HG03439 (cell line): ENCODE results near the gene IGFALS.
"Not testable (repeated sequence)": the region's sequence is repeated elsewhere in the genome, so short reads cannot be mapped to it uniquely, and the experiment has no call there.

Experiments
- ATAC-seq: cut with Tn5 transposase; IDR thresholded peaks from one replicate; pipeline ENCODE4 v1.9.1; 2021; ENCODE audit warnings: mild to moderate bottlenecking, moderate library complexity; ENCODE audit not compliant: unreplicated experiment

The IGFALS gene

DNA sequence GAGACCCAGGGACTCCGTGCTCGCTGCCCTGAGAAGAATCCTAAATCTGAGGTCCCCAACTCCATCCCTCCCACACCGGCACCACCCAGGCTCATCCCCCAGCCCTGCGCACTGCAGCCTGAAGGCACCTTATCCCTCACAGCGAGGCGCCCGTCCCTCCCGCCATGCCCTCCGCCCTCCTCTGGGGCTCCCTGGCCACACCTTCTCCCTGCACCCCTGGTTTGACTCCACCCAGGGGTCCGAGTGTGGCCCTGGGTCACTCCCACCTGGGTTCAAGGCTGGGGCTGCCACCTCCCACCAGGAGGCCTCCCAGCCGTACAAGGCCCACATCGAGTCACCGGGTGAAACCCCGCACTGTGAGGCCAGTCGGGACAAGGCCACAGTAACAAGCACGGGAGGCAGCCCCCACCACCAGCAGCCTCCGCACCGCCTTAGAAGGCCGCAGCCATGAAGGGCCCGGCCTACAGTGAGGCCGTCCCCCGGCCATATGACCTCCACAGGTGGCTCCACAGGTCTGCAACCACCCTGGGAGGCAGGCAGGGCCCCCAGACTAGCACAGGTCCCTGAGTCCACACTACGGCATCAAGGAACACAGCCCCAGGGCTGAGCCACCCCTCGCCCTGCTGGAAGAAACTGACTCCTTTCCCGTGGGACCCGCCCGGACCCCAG, 24.8 kb upstream of the IGFALS start:
- ATAC-seq = no peak

DNA sequence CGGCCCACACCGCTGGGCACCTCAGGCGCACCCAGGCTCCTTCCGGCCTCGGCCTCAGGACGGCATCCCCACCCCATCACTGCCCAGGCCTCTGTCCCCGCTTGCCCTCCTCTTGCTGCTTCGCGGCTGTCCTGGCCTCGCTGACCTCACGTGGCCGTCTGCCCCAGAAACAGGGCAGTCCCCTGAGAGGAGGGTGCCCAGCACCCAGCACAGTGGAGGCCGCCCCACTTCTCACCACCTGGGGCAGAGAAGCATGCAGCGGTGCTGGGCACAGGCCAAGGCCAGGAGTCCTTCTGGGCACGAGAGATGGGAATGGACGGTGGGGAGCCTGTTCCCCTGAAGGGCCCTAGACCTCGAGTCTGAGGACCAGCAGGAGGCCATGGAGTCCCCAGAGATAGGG, 24.2 kb upstream of the IGFALS start:
- ATAC-seq = no peak

DNA sequence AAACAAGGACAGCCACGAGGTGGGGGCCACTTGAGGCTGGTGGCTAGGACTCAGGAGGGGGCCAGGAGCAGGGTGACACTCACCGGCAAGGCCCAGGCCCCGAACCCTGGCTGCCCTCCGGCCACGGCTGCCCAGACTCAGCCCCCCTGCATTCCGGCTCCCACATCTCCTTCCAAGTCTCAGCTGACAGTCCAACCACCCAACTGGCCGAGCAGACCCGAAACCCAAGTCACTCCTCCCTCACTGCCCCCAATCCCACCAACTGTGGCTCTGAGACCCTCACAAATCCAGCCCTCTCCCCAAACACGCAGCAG, 23.7 kb upstream of the IGFALS start:
- ATAC-seq = no peak

DNA sequence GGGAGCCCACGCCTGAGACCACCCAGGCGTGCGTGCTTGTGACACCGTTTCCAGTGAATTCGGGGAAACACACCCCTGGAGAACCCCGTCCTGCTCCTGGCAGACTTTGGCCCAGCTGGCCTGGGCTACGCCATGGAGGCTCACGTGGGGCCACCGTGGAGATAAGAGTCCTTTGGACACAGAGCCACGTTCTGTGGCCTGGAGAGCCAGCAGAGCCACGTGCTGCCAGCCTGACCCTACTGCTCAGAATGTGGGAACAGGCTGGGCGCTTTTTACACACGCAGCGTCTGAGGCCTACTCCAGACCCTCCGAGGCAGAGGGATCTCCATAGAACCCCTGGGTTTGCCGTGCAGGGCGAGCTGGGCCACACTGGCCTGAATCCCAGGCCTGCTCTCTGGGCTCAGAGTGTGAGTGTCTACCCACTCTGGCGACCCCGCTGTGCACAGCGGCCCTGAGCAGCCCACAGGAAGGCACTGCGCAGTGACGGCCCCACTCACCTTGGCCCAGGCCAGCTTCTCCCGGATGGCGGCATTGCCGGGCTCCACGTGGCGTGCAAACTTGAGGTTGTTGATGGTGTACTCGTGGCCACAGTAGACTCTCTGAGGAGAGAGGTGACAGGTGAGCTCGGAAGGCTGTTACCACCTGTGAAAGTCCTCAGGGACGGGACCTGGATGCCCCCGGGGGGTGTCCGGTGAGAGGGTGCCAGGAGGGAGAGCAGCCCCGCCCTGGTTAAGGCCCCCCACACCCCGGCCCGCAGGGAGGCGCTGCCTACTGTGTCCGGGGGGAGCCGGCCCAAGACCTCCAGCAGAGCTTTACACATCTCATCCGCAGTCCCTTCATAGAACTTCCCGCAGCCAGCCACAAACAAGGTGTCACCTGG, 23.1 kb upstream of the IGFALS start:
- no peak for ATAC-seq

DNA sequence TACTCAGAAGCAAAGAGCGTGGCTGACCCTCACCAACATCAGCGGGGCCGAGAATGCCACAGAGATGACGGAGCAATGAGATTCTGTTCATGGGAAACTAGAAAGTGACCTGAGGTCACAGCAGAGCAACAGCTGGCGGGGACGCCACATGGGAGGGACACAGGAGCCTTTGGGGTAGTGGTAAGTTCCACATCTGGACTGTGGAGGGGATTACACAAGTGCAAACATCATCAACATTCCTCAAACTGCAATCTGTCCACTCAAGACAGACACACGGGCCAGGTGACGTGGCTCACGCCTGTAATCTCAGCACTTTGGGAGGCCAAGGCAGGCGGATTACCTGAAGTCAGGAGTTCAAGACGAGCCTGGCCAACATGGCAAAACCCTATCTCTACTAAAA, 22.0 kb upstream of the IGFALS start:
- ATAC-seq = no peak

DNA sequence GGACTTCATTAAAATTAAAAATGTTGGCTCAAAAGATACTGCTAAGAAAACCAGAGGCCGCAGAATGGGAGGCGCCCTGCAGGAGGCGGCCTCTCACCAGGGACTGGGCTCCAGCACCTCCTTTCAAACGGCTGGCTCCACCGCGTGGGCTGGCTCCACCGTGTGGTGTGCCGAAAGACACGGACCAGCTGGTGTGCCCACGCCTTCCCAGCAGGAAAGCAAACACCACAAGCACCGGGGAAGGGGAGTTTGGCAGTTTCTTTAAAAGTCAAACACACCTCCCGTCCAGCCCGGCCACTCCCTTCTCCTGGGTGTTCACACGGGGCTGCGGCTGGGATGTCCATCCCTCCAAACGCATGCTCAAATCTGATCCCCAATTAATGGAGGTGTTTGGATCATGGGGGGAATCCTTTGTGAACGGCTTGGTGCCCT, 19.2 kb upstream of the IGFALS start:
- ATAC-seq = no peak

DNA sequence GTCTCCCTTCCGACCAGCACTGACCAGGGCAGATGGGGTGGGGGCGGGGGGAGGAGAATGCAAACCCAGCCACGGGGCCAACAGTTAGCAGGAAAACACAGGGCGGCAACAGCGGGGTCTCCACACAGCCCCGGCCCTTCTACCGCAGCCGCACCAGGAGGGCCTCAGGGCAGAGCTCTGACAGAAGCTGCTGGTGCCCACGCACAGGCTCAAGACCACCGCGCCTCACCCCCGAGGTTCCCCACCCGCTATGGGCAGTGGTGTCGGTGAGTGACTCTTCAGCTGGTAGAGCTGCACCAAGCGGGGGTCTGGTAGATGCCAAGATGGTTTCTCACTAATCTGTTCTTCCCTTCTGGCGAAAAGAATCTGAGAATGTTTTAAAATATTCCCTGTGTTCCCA, 17.0 kb upstream of the IGFALS start:
- no peak for ATAC-seq

DNA sequence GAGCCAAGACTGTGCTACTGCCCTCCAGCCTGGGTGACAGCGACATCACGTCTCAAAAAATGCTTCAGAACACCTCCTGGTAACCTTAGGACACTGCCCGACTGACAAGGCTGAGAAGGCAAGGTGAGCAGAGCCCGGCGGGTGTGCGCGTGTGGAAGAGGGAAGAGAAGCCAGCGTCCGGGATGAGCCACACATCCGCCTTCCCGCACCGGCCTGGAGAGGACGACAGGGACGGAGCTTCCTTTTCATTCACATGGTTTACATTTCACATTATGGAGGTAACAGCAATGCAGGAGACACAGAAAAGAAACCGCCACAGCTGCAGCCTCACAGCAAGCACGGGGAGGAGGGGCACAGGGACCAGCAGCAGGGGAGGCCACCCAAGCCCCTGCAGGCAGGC, 16.6 kb upstream of the IGFALS start:
- ATAC-seq = no peak

DNA sequence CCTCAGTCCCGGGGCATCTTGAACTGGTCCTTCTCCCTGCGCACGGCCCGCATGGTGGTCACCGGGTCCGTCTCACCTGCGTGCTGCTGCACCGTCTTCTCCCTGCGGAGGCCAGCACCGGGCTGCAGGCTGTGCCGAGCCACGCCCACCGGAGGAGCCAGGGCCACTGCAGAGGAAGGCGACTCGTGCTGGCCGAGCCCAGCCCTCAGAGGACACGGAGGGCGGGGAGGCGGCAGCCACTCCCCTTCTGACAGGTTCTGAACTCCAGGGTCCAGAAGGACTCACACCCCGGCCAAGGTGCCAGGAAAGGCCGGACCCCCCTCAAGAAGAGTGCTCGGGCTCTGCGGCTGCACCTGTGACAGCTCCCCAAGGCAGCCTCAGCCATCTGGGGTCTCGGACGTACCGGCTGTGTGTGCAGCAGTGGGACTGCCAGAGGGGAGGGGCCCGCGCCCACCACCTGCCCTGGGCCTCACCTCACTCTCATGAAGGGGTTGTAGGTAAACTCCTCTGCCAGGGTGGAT, 15.8 kb upstream of the IGFALS start:
- ATAC-seq = no peak

DNA sequence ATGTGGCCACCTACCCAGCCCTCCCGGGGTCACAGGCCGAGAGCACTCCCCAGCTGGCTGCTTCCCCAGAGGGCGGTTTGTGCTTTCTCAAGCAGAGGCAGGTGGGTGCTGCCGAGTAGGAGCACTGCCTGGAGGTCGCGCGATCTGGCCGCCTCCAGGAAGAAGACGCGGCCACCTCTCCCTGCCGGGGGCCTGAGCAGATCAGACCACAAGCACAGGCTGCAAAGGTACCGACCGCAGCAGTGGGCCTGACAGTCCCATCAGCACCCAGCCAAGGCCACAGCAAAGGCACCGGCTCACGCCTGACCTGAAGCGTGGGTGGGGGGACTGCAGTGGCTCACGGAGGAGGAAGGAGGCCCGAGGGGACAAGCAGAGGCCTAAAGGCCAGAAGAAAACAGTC, 15.2 kb upstream of the IGFALS start:
- no peak for ATAC-seq

DNA sequence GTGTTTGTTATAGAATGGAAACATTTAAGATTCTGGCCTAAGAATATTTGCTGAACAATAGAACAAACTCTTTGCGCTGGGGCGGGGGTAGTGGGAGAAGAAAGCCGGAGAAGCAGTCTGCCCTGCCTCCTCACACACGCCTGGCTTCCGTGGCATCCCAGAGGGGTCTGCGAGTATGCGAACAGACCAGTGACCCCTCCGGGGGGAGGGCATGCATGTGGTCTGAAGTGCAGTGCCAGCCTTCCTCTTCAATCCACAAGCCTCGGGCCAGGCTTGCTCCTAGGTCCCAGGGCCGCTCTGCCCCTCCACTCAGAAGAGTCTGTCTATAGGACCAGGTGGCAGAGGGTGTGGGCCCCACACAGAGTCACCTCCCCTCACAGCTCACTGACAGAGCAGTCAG, 14.1 kb upstream of the IGFALS start:
- no peak for ATAC-seq

DNA sequence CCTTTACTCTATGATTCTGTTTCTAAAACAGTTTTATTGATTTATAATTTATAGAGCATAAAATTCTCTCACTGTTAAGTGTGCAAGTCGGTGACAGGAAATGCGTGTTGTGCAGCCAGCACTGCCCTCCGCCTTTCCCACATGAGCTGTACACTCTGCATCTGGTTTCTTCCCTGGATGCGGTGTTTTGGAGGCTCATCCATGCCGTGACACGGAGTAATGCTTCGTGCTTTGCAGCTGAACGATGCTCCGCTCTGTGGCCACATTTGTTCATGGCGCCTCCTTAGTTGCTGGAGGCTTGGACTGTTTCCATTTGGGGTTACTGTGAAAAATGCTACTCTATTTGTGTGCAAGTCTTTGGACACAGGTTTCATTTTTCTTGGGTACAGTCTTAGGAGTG, 7.2 kb upstream of the IGFALS start:
- no peak for ATAC-seq

DNA sequence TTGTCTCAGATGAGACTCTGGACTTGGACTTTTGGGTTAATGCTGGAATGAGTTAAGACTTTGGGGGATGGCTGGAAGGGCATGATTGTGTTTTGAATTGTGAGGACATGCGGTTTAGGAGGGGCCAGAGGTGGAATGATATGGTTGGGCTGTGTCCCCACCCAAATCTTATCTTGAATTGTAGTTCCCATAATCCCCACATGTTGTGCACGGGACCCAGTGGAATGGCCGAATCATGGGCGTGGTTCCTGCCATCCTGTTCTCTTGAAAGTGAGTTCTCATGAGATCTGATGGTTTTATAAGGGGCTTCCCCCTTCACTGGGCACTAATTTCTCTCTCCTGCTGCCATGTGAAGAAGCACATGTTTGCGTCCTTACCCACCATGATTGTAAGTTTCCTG, 5.8 kb upstream of the IGFALS start:
- ATAC-seq = not testable (repeated sequence)

DNA sequence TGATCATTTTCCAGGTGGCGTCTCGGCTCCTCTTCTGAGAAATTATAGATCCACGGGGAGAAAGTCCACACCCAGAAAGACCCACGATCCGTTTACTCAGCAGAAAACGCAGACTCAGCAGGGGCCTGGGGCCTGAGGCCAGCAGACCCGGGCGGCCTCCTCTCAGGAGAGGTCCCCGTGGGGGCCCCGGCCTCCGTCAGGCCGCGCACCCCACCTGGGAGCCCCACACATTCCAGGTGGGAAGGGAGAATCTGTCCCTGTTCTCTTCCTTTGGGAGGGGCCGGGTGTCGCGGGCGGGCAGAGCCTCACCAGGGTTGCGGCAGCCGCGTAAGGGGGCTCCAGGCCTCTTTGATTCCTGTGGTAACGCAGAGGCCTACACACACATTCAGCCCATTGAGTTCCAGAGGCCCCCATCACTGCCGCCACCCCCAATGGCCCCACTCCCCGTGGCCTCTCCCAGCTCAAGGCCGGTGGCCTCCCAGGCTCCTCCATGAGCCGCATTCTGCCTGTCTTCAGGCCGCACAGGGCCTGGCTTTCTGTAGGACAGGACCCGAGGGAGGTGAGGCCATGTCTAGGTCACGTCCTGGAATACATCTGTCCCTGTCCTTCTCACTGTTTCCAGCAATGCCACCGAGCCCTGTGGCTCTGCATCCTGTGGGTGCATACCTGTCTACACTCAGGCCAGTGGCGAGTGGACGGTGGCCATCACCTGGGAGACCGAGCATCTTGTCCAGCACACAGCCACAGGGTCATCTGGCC, 1.6 kb upstream of the IGFALS start:
- no peak for ATAC-seq

DNA sequence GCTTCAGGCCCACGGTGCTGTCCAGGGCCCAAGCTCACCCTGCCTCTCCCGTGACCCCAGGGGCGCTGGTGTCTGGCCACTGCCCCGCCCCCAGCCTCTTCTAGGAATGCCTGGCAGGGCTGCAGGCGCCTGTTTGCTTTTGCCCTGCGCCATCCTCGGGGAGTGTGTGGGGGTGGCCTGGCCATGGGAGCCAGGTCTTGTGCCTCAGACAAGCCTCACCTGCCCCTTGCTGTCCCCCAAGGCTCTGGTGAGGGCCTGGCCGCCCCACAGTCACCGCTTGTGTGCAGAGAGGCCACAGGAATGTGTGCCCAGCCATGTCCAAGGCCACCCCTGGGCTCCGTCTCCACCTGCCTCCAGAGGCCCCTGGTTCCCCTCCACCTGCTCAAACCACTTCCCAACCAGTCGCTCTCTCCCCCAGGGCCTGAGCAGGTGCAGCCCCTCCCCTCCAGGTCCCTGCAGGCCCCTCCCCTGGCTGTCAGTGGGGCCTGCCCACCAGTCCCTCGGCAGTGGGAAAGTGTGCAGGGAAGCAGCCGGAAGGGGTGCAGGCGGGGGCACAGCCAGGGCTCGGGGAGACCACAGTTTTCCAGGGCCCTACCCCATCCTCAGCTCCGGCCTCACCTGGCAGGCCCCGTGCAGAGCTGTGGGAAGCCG, 841 bp upstream of the IGFALS start:
- ATAC-seq = no peak

DNA sequence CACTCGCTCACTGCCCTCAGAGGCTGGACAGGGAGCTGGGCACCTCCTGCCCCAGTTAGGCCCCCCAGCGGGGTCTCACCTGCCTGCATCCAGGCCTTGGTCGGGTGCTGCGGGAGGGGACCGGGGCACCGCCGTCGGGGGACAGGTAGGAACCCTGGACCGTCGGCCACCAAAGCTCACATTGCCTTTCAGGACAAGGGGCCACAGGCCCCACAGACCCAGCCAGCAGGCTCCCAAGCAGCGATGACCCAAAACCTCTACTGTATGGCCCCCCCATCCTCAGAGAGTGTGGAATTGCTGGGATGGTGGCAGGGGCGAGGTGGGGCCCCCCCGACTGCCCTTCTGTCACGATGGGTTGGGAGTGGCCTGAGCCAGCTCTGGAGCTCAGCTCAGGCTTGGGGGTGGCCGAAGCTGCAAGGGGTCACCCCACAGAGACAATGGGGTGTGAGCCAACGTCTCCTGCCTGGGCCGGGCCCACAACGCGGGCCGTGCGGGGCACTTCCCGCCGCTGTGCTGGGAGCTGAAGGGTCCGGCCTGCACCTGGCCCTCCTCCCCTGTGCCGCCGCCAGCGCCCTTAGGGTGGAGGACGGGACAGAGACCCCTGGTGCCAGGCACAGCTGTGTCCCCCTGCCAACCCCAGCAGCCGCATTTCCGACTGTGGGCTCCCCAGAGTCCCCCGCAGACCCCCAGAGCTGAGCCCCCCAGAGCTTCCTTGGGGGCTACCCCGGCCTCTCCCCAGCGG, 498 bp downstream of the IGFALS start:
- ATAC-seq = no peak

DNA sequence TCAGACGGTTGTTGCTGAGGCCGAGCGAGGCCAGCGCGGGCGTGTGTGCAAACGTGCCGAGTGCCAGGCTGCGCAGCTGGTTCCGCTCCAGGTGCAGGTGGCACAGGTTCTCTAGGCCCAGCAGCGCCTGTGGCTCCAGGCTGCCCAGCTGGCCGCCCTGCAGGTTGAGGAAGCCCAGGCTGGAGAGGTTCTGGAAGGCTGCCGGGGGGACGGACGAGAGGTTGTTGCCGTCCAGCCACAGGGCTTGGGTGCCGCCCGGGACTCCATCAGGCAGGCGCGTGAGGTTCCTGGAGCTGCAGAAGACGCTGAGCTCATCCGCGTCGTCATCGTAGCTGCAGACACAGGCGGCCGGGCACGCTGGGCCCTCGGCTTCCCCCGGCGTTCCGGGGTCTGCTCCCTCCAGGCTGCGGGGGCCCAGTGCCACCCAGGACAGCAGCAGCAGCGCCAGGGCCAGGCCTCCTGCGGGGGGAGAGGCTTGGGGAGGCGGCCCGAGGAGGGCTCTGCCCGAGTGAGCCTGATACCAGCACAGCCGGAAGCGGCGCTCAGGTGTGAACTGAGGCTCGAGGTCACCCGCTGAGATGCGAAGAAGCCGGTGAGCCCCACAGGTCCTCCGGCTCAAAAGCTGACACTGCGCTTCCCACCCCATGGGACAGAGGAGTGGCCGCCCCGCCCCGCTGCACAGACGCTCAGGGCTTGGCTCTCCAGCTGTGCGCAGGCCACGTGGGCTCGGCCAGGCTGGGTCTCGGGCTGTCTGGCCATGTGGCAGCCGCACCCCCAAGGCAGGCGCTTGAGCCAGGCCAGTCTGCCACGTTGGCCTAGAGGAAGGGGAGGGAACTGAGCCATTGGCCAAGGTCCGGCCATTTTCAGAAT, 1.3 kb downstream of the IGFALS start:
- no peak for ATAC-seq

DNA sequence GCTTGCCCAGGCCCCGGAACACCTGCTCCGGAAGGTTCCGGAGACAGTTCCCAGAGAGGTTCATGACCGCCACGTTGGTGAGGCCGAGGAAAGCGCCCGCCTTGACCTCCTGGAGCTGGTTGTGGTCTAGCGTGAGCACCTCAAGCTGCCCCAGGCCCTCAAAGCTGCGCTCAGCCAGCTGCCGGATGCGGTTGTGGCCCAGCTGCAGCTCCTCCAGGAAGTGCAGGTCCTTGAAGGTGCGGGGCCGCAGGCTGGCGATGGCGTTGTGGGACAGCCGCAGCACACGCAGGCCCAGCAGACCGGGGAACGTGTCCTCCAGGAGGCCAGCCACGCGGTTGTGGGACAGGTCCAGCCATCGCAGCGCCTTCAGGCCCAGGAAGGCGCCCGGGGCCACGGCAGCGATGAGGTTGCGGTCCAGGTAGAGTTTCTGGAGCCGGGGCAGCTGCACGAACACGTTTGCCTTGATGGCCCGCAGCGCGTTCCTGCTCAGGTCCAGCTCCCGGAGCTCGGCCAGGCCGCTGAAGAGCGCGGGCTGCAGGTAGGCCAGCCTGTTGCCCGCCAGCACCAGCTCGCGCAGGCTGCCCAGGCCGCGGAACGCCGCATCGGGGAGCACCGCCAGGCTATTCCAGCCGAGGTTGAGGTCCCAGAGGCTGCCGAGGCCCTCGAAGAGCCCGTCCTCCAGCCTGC, 2.1 kb downstream of the IGFALS start:
- no peak for ATAC-seq
